Mesenchymal stem cell (in vitro differentiated cells and primary cell): ENCODE data around the gene KCNIP4.

Experiments
- DNase-seq: peaks from one replicate; pipeline ENCODE4 v3.0.0-alpha.2; 2013
- H2AFZ ChIP-seq: one replicate; pipeline ENCODE4 v1.6.1; 2013; ENCODE audit warnings: low read depth, mild to moderate bottlenecking, control low read depth, inconsistent platforms, low read length, moderate library complexity
- H2AK5ac ChIP-seq: 2 replicates; pipeline ENCODE4 v1.6.1; 2013; ENCODE audit warnings: low read length, moderate library complexity, mild to moderate bottlenecking, inconsistent platforms; ENCODE audit not compliant: severe bottlenecking
- H2BK120ac ChIP-seq: one replicate; pipeline ENCODE4 v1.6.1; 2013; ENCODE audit warnings: low read depth, mild to moderate bottlenecking, inconsistent platforms, low read length, moderate library complexity
- H2BK12ac ChIP-seq, 2 experiments: one replicate each; pipeline ENCODE4 v1.6.1; 2013; ENCODE audit warnings: inconsistent platforms in 2 of 2, low read length in 2 of 2, mild to moderate bottlenecking in 2 of 2, moderate library complexity in 2 of 2, control low read depth in 1 of 2
- H2BK15ac ChIP-seq: one replicate; pipeline ENCODE4 v1.6.1; 2013; ENCODE audit warnings: mild to moderate bottlenecking, low read depth, inconsistent platforms; ENCODE audit not compliant: poor library complexity, severe bottlenecking
- H2BK5ac ChIP-seq: 2 replicates; pipeline ENCODE4 v1.6.1; 2013; ENCODE audit warnings: low read depth, mild to moderate bottlenecking, low read length, control low read depth, inconsistent platforms; ENCODE audit not compliant: poor library complexity, severe bottlenecking
- H3K14ac ChIP-seq, 2 experiments: one replicate each; pipeline ENCODE4 v1.6.1; 2013; ENCODE audit warnings: inconsistent platforms in 2 of 2, low read length in 2 of 2, control low read depth in 1 of 2, mild to moderate bottlenecking in 1 of 2, moderate library complexity in 1 of 2
- H3K18ac ChIP-seq, 2 experiments: one replicate each; pipeline ENCODE4 v1.6.1; 2013; ENCODE audit warnings: inconsistent platforms in 2 of 2, low read length in 2 of 2, control low read depth in 1 of 2, low read depth in 1 of 2, mild to moderate bottlenecking in 1 of 2
- H3K23ac ChIP-seq, 2 experiments: one replicate each; pipeline ENCODE4 v1.6.1; 2013; ENCODE audit warnings: inconsistent platforms in 2 of 2, low read length in 2 of 2, mild to moderate bottlenecking in 2 of 2, moderate library complexity in 2 of 2, control low read depth in 1 of 2
- H3K27ac ChIP-seq: 2 replicates; pipeline ENCODE4 v1.5.1; 2013; ENCODE audit warnings: mild to moderate bottlenecking, moderate library complexity, low read length, control low read depth, inconsistent platforms; ENCODE audit not compliant: poor library complexity, severe bottlenecking
- H3K27me3 ChIP-seq, 2 experiments: 2 replicates each; pipeline versions ENCODE4 v1.6.1 to v1.7.0; 2013; ENCODE audit warnings: low read length in 2 of 2, mild to moderate bottlenecking in 2 of 2, moderate library complexity in 2 of 2, control low read depth in 1 of 2, inconsistent platforms in 1 of 2; ENCODE audit not compliant: control insufficient read depth in 1 of 2, insufficient read depth in 1 of 2
- H3K36me3 ChIP-seq, 2 experiments: 2 replicates each; pipeline versions ENCODE4 v1.6.1 to v1.7.0; 2013; ENCODE audit warnings: low read length in 2 of 2, control low read depth in 1 of 2, inconsistent platforms in 1 of 2, low read depth in 1 of 2, mild to moderate bottlenecking in 1 of 2; ENCODE audit not compliant: insufficient read depth in 2 of 2, control insufficient read depth in 1 of 2
- H3K4ac ChIP-seq, 2 experiments: one replicate each; pipeline ENCODE4 v1.6.1; 2013; ENCODE audit warnings: inconsistent platforms in 2 of 2, low read length in 2 of 2, mild to moderate bottlenecking in 2 of 2, moderate library complexity in 2 of 2, control low read depth in 1 of 2, low read depth in 1 of 2
- H3K4me1 ChIP-seq: 2 replicates; pipeline ENCODE4 v1.6.1; 2013; ENCODE audit warnings: low read depth, low read length, control low read depth; ENCODE audit not compliant: control insufficient read depth, insufficient read depth
- H3K4me2 ChIP-seq: 2 replicates; pipeline ENCODE4 v1.6.1; 2013; ENCODE audit warnings: low read length, mild to moderate bottlenecking, inconsistent platforms; ENCODE audit not compliant: poor library complexity, severe bottlenecking
- H3K4me3 ChIP-seq, 2 experiments: 2 replicates each; pipeline versions ENCODE4 v1.5.1 to v1.7.0; 2013; ENCODE audit warnings: low read length in 2 of 2, mild to moderate bottlenecking in 2 of 2, control low read depth in 1 of 2, low read depth in 1 of 2; ENCODE audit not compliant: insufficient read depth in 1 of 2
- H3K79me1 ChIP-seq: replicated peaks from 2 replicates; pipeline ENCODE4 v1.6.1; 2013; ENCODE audit warnings: mild to moderate bottlenecking, control low read depth, low read length, inconsistent platforms; ENCODE audit not compliant: poor library complexity, severe bottlenecking
- H3K9ac ChIP-seq: 2 replicates; pipeline ENCODE4 v1.7.0; 2013; ENCODE audit warnings: mild to moderate bottlenecking, low read length, moderate library complexity
- H3K9me3 ChIP-seq: 2 replicates; pipeline ENCODE4 v1.7.0; 2013; ENCODE audit warnings: mild to moderate bottlenecking, low read length; ENCODE audit not compliant: control insufficient read depth
- H4K8ac ChIP-seq: one replicate; pipeline ENCODE4 v1.6.1; 2013; ENCODE audit warnings: inconsistent platforms, mild to moderate bottlenecking, low read length, moderate library complexity
- H4K91ac ChIP-seq: one replicate; pipeline ENCODE4 v1.6.1; 2013; ENCODE audit warnings: mild to moderate bottlenecking, low read length, inconsistent platforms
- WGBS: methylation state at CpG from one replicate; pipeline ENCODE4 v1.1.7; 2013; ENCODE audit warnings: mixed read lengths; 5-methylcytosine and 5-hydroxymethylcytosine counted together

KCNIP4 gene

DNA sequence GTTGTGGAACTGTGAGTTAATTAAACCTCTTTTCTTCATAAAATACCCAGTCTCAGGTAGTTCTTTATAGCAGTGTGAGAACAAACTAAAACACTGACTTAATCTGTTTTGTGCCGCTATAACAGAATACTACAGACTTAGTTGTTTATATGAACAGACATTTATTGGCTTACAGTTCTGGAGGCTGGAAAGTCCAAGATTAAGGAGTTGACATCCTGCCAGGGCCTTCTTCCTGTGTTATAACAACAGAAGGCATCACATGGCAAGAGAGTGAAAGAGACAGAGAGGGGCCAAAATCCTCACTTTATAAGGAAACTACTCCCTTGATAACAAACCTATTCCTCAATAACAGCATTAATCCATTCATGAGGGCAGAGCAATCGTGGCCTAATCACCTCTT lies 42.5 kb upstream of the KCNIP4 start:
- Histone ChIP-seq H2BK15ac (no peak overlapping the region), H4K91ac (no peak overlapping the region), H3K36me3 (no peaks in the 10 kb centered on the region), H2BK5ac (no peak overlapping the region), H3K9ac (no peak overlapping the region), H2AFZ (no peak overlapping the region), H3K4me2 (no peak overlapping the region), H3K14ac (no peak overlapping the region), H3K4me1 (no peaks in the 10 kb centered on the region), H3K4ac (no peak overlapping the region), H3K9me3 (no peaks in the 10 kb centered on the region), H2BK12ac (no peak overlapping the region), H3K27ac (no peak overlapping the region), H3K27me3 (no peaks in the 10 kb centered on the region), H3K4me3 (no peak overlapping the region), H2BK120ac (no peak overlapping the region), H2AK5ac (no peak overlapping the region), H4K8ac (no peak overlapping the region), H3K79me1 (no peaks in the 10 kb centered on the region), H3K18ac (no peak overlapping the region), H3K23ac (no peak overlapping the region)
- 22% methylated on average over 1 of the region's 2 CpGs for WGBS
- DNase-seq, result no peak

DNA sequence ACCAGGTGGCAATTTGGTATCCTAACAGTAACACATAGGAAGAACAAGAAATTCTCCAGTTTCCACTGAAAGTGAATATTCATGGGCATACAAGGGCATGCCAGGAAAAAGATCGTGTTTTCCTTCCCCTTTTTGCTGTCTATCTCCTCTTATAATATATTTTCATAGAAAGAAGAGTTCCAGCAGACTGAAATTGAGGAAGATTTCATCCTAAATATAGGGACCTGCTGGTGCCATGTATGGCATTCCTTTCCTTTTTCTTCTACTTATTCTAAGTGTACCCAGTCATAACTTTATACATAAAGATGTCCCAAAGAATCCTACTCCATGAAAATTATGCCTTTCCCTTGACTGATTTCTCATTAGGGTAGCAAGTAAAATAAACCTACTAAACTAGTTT lies 40.8 kb upstream of the KCNIP4 start:
- Histone ChIP-seq H2BK120ac (no peak overlapping the region), H4K91ac (no peak overlapping the region), H4K8ac (no peak overlapping the region), H3K4me1 (no peaks in the 10 kb centered on the region), H2BK12ac (no peak overlapping the region), H3K14ac (no peak overlapping the region), H3K4me3 (no peak overlapping the region), H2BK15ac (no peak overlapping the region), H2BK5ac (no peak overlapping the region), H2AFZ (no peak overlapping the region), H3K4ac (no peak overlapping the region), H3K27me3 (no peaks in the 10 kb centered on the region), H3K4me2 (no peak overlapping the region), H3K79me1 (no peaks in the 10 kb centered on the region), H3K23ac (no peak overlapping the region), H3K9ac (no peak overlapping the region), H2AK5ac (no peak overlapping the region), H3K36me3 (no peaks in the 10 kb centered on the region), H3K18ac (no peak overlapping the region), H3K9me3 (no peaks in the 10 kb centered on the region), H3K27ac (no peak overlapping the region)
- DNase-seq, result no peak
- no CpG with 5 or more reads among the region's 1 CpG for WGBS

DNA sequence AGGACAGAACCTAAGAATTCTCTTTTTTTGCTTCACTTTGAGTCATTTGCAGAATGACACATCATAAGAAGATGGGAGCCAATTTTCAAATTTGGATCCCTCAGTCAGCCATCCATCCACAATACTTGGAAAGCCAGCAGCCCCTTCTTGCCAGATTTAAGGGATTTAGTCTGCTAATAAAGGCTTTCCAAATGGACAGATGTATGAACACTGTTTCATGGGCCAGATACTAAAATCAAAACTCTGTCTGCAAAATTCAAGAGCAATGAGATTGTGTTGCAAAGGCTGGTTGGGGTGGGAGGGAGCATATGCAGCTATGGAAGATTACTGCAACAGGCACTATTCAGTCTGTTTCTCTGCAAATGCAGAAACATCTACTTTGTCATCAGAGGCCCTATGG lies 37.7 kb upstream of the KCNIP4 start:
- H3K4ac ChIP-seq, result no peak overlapping the region
- H4K8ac ChIP-seq, result no peak overlapping the region
- H3K27me3 ChIP-seq, result no peaks in the 10 kb centered on the region
- no peak overlapping the region for H2AFZ ChIP-seq
- H3K4me3 ChIP-seq, result no peak overlapping the region
- H3K9me3 ChIP-seq, result no peaks in the 10 kb centered on the region
- H2AK5ac ChIP-seq, result no peak overlapping the region
- no peaks in the 10 kb centered on the region for H3K79me1 ChIP-seq
- no peak overlapping the region for H2BK15ac ChIP-seq
- no peak overlapping the region for H3K14ac ChIP-seq
- no peak overlapping the region for H3K4me2 ChIP-seq
- no peak overlapping the region for H2BK120ac ChIP-seq
- no peak for DNase-seq
- H3K23ac ChIP-seq, result no peak overlapping the region
- H3K36me3 ChIP-seq, result no peaks in the 10 kb centered on the region
- H4K91ac ChIP-seq, result no peak overlapping the region
- no peak overlapping the region for H3K18ac ChIP-seq
- H2BK5ac ChIP-seq, result no peak overlapping the region
- no peak overlapping the region for H3K9ac ChIP-seq
- H2BK12ac ChIP-seq, result no peak overlapping the region
- no peak overlapping the region for H3K27ac ChIP-seq
- H3K4me1 ChIP-seq, result no peaks in the 10 kb centered on the region

DNA sequence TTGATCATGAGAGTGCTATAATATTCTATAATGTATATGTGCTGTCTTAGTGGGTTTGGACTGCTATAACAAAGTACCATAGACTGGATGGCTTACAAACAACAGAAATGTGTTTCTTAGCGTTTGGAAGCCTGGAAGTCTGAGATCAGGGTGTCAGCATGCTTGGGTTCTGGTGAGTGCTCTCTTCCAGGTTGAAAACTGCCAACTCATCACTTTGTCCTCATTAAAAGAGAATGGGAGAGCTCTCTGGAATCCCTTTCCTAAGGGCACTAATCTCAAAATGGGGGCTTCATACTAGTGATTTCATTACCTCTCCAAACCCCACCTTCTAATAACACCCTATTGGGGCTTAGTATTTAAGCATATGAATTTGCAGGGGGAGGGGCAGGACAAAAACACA lies 33.5 kb upstream of the KCNIP4 start:
- Histone ChIP-seq H3K4me2 (no peak overlapping the region), H2BK12ac (no peak overlapping the region), H4K91ac (no peak overlapping the region), H3K14ac (no peak overlapping the region), H2AK5ac (no peak overlapping the region), H3K9me3 (no peaks in the 10 kb centered on the region), H3K4me1 (no peaks in the 10 kb centered on the region), H3K18ac (no peak overlapping the region), H3K9ac (no peak overlapping the region), H3K27me3 (no peaks in the 10 kb centered on the region), H3K4ac (no peak overlapping the region), H2BK15ac (no peak overlapping the region), H2BK120ac (no peak overlapping the region), H3K27ac (no peak overlapping the region), H3K36me3 (no peaks in the 10 kb centered on the region), H3K79me1 (no peaks in the 10 kb centered on the region), H3K4me3 (no peak overlapping the region), H2BK5ac (no peak overlapping the region), H3K23ac (no peak overlapping the region), H4K8ac (no peak overlapping the region), H2AFZ (no peak overlapping the region)
- no peak for DNase-seq
- WGBS, result 75% methylated on average over 1 of the region's 1 CpG
